ENCODE measurements around the gene AMH.

The AMH gene

GRCh38 chr19:2216361-2217225 lies 32.5 kb upstream of the AMH start:
- H3K4me3 ChIP-seq (ENCODE audit: low read length): no peak overlapping the region
- H3K36me3 ChIP-seq (replicated peaks; ENCODE audit: low read depth, low read length): peaks cover 49% of the 10 kb centered on the region
- TF ChIP-seq EZH2phosphoT487 (IDR thresholded peaks at IDR 0.05; ENCODE audit: low read depth): no peak
- no peak for TF ChIP-seq CTCF (IDR thresholded peaks at IDR 0.05; ENCODE audit: low read depth, low read length)
- peaks cover 3% of the 10 kb centered on the region; the same call in 1 of the 2 replicates for H4K20me1 ChIP-seq (ENCODE audit: insufficient read depth, low read length)
- no peak overlapping the region for H3K27ac ChIP-seq (ENCODE audit: low read length)
- no peak overlapping the region for H3K4me2 ChIP-seq (ENCODE audit: low read length)
- H2AFZ ChIP-seq (ENCODE audit: low read depth, low read length): no peak overlapping the region
- 0 out of 2 replicates have a peak, but pooled peaks cover 3% of the 10 kb centered on the region for H3K4me1 ChIP-seq (ENCODE audit: low read length)
- no peak overlapping the region for H3K9ac ChIP-seq (ENCODE audit: low read length)
- no peaks in the 10 kb centered on the region for H3K9me3 ChIP-seq (ENCODE audit: insufficient read depth, low read length)
- no peaks in the 10 kb centered on the region for H3K27me3 ChIP-seq (ENCODE audit: low read depth, low read length)
- no peaks in the 10 kb centered on the region for H3K79me2 ChIP-seq (ENCODE audit: low read length)

- Histone ChIP-seq H3K27ac (ENCODE audit: low read length) (no peak overlapping the region), H3K36me3 (replicated peaks; ENCODE audit: low read depth, low read length) (peaks cover 46% of the 10 kb centered on the region), H3K27me3 (ENCODE audit: low read depth, low read length) (no peaks in the 10 kb centered on the region), H3K79me2 (ENCODE audit: low read length) (no peaks in the 10 kb centered on the region), H3K9ac (ENCODE audit: low read length) (no peak overlapping the region), H3K4me2 (ENCODE audit: low read length) (no peak overlapping the region), H2AFZ (ENCODE audit: low read depth, low read length) (no peak overlapping the region), H3K9me3 (ENCODE audit: insufficient read depth, low read length) (no peaks in the 10 kb centered on the region), H4K20me1 (ENCODE audit: insufficient read depth, low read length) (peaks cover 3% of the 10 kb centered on the region), H3K4me1 (ENCODE audit: low read length) (0 out of 2 replicates have a peak, but pooled peaks cover 3% of the 10 kb centered on the region), H3K4me3 (ENCODE audit: low read length) (no peak overlapping the region)
- no peak for TF ChIP-seq EZH2phosphoT487 (IDR thresholded peaks at IDR 0.05; ENCODE audit: low read depth)
- TF ChIP-seq CTCF (IDR thresholded peaks at IDR 0.05; ENCODE audit: low read depth, low read length): no peak
These were observed 31.5 kb upstream of the AMH start for GRCh38 chr19:2217591-2217990.

GRCh38 chr19:2219726-2220125 lies 29.4 kb upstream of the AMH start:
- Histone ChIP-seq H3K79me2 (ENCODE audit: low read length) (no peaks in the 10 kb centered on the region), H4K20me1 (ENCODE audit: insufficient read depth, low read length) (peaks cover 8% of the 10 kb centered on the region), H2AFZ (ENCODE audit: low read depth, low read length) (no peak overlapping the region), H3K27ac (ENCODE audit: low read length) (no peak overlapping the region), H3K27me3 (ENCODE audit: low read depth, low read length) (no peaks in the 10 kb centered on the region), H3K4me1 (ENCODE audit: low read length) (0 out of 2 replicates have a peak, but pooled peaks cover 3% of the 10 kb centered on the region), H3K4me2 (ENCODE audit: low read length) (no peak overlapping the region), H3K9ac (ENCODE audit: low read length) (no peak overlapping the region), H3K4me3 (ENCODE audit: low read length) (no peak overlapping the region), H3K9me3 (ENCODE audit: insufficient read depth, low read length) (no peaks in the 10 kb centered on the region), H3K36me3 (replicated peaks; ENCODE audit: low read depth, low read length) (peaks cover 43% of the 10 kb centered on the region)
- no peak for TF ChIP-seq EZH2phosphoT487 (IDR thresholded peaks at IDR 0.05; ENCODE audit: low read depth)
- no peak for TF ChIP-seq CTCF (IDR thresholded peaks at IDR 0.05; ENCODE audit: low read depth, low read length)

GRCh38 chr19:2221250-2221831 lies 27.8 kb upstream of the AMH start:
- Histone ChIP-seq H3K4me1 (ENCODE audit: low read length) (no peaks in the 10 kb centered on the region), H4K20me1 (ENCODE audit: insufficient read depth, low read length) (peaks cover 8% of the 10 kb centered on the region), H3K27ac (ENCODE audit: low read length) (no peak overlapping the region), H2AFZ (ENCODE audit: low read depth, low read length) (no peak overlapping the region), H3K4me3 (ENCODE audit: low read length) (no peak overlapping the region), H3K9ac (ENCODE audit: low read length) (no peak overlapping the region), H3K36me3 (replicated peaks; ENCODE audit: low read depth, low read length) (peaks cover 51% of the 10 kb centered on the region), H3K27me3 (ENCODE audit: low read depth, low read length) (no peaks in the 10 kb centered on the region), H3K79me2 (ENCODE audit: low read length) (no peaks in the 10 kb centered on the region), H3K9me3 (ENCODE audit: insufficient read depth, low read length) (no peaks in the 10 kb centered on the region), H3K4me2 (ENCODE audit: low read length) (no peak overlapping the region)
- TF ChIP-seq CTCF (IDR thresholded peaks at IDR 0.05; ENCODE audit: low read depth, low read length): no peak
- no peak for TF ChIP-seq EZH2phosphoT487 (IDR thresholded peaks at IDR 0.05; ENCODE audit: low read depth)
